Testis (tissue), 2 donors: ENCODE data around the gene ZNF683.
"Not testable (repeated sequence)": the region's sequence is repeated elsewhere in the genome, so short reads cannot be mapped to it uniquely, and the experiment has no call there.

Source experiments
- POLR2A ChIP-seq: fragments of 450-650 bp; IDR thresholded peaks from one replicate; pipeline ENCODE4 v1.6.1; 2017; ENCODE audit warnings: antibody characterized with exemption, mild to moderate bottlenecking, moderate library complexity
- TF ChIP-seq, protein P1 (sequence below), 3 experiments: fragments of 450-650 bp in 2 of 3; fragments of 200-600 bp in 1 of 3; sonication (generic) in 1 of 3; IDR thresholded peaks; one replicate each; pipeline ENCODE4 v1.5.1; 2016 to 2019; ENCODE audit warnings: antibody characterized with exemption in 3 of 3, mild to moderate bottlenecking in 2 of 3, moderate library complexity in 1 of 3

DNA sequence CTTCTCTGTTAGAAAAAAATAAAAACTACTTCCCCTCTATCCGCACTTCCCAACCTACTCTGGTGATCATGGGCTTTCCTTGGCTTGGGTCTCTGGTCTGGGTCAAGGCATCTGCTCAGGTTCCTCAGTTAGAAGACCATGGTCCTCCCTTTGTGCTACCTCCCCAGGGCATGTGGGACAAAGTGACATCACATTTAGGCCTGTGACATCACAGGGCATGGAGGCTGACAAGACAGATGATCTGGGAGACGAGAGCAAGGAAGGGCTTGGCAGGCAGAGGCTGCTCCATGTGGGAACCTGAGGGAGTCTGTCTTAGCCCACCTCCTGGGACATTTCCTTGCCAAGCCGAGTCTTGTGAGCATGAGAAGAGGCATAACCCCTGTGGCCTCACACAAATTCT is at the start of gene ZNF683:
- TF ChIP-seq, protein P1, sequence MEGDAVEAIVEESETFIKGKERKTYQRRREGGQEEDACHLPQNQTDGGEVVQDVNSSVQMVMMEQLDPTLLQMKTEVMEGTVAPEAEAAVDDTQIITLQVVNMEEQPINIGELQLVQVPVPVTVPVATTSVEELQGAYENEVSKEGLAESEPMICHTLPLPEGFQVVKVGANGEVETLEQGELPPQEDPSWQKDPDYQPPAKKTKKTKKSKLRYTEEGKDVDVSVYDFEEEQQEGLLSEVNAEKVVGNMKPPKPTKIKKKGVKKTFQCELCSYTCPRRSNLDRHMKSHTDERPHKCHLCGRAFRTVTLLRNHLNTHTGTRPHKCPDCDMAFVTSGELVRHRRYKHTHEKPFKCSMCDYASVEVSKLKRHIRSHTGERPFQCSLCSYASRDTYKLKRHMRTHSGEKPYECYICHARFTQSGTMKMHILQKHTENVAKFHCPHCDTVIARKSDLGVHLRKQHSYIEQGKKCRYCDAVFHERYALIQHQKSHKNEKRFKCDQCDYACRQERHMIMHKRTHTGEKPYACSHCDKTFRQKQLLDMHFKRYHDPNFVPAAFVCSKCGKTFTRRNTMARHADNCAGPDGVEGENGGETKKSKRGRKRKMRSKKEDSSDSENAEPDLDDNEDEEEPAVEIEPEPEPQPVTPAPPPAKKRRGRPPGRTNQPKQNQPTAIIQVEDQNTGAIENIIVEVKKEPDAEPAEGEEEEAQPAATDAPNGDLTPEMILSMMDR (IDR thresholded peaks at IDR 0.05): not testable (repeated sequence)
- TF ChIP-seq POLR2A: not testable (repeated sequence)
